ENCODE measurements around the gene PTCSC3.

- no peak for TF ChIP-seq CTCF (IDR thresholded peaks at IDR 0.05)
- no peak for TF ChIP-seq POLR2A (IDR thresholded peaks at IDR 0.05)
- TF ChIP-seq POLR2AphosphoS5 (IDR thresholded peaks at IDR 0.05) = no peak
Observed at GRCh38 chr14:36183402-36183801, 6.9 kb upstream of the PTCSC3 start.

All from gastroesophageal sphincter (tissue), 3 donors.